NCI-H526 (cell line): Measurements from ENCODE around the gene PAPSS1.
"Not testable (repeated sequence)": the region's sequence is repeated elsewhere in the genome, so short reads cannot be mapped to it uniquely, and the experiment has no call there.

Experiments
- DNase-seq, 2 experiments: peaks; one replicate each; lab custom pipeline; 2025; lab: John Stamatoyannopoulos, UW

Gene PAPSS1

DNA sequence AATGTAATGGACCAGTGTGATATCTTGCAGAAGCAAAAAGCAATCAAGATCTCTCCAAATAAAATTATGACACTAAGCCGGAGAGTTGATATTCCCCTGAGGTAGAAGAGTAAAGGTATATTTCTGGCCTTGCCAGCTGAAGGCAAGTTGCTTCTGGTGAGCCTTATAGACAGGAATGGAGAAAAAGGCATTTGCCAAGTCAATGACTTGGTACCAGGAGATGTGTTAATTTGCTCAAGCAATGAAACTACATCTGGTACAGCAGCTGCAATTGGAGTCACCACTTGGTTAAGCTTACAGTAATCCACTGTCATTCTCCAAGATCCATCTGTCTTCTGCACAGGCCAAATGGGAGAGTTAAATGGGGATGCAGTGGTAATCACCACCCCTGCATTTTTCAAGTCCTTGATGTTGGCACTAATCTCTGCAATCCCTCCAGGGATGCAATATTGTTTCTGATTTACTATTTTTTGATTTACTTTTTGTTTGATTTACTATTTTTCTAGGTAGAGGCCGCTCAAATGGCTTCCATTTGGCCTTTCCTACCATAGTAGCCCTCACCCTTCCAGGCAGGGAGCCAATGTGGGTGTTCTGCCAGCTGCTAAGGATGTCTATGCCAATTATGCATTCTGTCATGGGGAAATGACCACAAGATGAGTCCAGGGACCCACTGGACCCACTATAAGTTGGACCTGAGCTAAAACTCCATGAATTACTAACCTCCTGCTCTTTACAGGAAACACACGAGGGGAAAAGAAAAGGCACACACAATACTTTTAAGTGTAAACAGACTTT lies 6.3 kb upstream of the PAPSS1 start:
- not testable (repeated sequence) for DNase-seq

DNA sequence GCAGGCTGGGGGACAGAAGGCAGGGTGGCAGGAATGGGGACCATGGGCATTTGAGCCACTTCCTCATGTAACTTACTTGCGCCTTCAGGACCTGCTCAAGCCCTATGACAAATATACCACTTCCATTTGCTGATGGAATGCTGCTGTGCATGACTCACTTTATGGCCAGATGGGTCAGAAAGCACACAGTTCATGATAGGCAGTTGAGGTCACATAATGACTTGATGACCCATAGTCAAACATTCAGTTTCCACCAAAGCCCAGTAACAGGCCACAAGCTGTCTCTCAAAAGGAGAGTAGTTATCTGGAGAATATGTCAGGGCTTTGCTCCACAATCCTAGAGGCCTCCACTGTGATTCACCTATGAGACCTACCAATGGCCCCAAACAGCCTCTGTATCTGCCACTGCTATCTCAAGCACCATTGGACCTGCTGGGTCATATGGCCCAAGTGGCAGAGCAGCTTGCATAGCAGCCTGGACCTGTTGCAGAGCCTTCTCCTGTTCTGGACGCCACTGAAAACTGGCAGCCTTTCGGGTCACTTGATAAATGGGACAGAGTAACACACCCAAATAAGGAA lies 5.3 kb upstream of the PAPSS1 start:
- DNase-seq: no peak

DNA sequence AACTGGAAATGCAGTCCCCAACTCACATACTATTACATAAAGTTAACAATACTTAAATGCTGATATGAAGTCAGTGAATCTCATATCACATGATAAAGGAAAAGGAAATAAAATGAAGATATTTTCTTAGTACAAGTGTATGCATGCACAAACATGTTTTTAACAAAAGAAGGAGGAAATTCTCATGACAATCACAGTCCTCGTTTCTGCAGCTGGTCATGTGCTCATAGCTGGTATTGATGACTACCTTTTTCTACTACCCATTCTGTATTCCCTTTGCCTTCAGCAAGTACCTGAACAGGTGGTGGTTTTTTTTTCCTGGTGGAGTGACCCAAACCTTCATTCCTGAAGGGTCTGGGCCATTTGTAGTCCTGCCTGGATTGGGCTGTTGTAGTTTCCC lies 3.3 kb upstream of the PAPSS1 start:
- DNase-seq: not testable (repeated sequence)

DNA sequence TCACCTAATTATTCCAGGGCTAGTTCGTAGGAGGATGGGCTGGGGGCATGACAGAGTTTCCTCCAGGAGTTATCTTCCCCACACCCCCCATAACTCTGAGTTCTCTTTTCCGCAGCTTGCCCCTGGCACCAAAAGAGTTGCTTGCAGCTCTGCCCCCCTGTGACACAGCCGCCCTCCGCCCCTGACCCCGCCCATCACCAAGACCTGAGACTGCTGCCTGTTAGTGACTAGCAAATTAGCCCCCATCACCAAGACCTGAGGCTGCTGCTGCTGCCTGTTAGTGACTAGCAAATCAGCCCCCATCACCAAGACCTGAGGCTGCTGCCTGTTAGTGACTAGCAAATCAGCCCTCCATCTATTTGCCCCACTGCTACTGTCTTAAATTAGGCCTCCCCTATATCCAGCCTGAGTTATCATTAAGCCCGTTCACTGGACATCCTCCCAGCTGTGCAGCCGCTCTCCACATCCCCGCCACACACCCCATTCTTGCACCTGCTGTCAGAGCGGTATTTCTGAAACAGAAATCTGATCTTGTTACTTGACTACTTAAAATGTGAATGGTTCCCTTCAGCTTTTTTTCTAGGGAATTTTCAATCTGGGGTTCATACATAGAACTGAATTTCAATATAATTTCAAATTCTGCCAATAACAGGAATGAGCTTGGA lies 1.5 kb upstream of the PAPSS1 start:
- DNase-seq: peak in 1 of 2 experiments; percentile 39

DNA sequence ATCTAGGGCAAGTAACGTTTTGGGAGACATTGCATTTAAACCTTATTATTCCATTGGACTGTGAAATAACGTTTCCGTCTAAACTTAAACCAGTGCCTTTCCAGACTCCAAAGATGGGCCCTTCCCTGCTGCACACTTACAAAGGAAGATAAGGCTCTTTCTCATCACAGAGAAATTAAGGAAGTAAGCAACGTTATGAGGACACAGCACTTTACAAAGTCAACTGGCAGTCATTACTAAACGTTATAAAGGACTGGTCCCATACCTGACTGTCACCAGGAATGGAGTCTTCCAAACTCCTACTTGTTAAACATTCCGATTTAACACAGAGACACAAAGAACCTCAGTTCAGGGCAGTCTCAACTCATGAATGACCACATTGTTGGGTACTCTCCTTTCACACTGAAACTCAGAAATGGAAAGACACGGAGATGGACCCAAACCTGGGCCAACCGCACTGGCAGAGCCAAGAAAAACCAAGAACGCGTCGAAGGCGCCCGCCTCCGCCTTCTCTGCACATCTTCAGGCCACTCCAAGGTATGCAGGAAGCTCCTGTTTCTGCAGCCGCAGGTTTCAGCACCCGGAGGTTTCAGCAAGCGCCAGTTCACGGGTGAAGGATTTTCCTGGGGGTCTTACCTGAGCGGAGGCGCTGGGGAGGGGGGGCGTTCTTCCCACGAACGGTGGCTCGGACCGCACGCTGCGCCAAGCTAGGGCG lies 670 bp downstream of the PAPSS1 start:
- peak in 1 of 2 experiments; percentile 39 for DNase-seq

DNA sequence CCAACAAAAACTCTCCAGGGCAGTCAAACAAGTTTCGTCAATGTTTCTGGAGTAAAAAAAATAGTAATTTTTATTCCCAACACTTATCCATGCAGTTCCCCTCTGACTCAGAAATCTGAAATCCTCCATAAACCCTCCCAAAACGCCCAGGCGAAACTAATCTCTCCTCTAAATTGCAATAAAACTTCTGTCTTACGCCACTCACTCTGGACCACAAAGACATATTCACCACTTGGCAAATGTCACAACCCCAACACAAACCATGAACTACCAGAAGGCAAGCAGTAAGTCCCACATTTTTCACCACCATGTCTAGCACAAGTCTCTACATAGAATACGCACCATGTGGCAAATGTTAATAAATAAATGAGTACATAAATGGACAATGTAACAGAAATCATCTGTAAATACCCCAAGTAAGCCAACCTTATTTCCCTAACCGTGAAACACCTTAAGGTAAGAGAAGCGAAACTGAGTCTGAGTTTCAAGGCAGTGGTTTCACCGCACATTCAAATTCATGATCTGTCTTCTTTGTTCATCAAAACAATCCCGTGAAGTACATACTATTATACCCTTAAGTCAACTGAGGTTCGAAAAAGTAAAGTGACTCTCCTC lies 1.6 kb downstream of the PAPSS1 start:
- DNase-seq: peak in 1 of 2 experiments; percentile 13

DNA sequence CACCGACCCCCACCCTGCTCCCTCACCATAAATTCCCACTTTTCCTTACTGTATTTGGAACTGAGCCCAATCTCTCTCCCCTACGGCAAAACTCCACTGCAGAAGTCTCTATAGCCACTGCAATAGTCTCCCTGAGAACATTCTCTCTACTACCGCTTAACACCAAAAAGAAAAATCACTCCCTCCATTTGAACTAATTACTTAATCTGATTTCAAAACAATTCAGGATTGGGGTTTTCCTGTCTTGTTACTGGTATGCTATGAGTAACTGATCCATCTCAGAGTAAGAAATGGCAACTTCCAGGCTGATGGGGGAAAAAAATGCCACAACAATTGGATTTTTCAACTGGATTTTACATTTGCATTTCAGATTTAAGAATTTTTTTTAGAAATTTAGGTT lies 5.8 kb downstream of the PAPSS1 start:
- no peak for DNase-seq

DNA sequence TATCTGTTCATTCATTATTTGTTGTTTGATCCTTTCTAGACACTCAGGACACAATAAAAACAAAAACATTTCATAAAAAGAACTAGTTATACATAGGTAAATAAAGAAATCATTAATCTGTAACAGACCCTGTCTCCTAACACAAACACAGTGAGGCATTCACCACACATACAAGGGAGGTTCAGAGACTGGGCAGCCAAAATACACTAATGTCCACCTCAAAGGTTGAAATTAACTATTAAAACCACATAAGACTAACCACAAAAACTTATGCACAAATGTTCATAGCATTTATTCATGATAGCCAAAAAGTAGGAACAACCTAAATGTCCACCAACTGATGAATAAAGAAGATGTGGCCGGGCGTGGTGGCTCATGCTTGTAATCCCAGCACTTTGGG lies 7.8 kb downstream of the PAPSS1 start:
- no peak for DNase-seq

DNA sequence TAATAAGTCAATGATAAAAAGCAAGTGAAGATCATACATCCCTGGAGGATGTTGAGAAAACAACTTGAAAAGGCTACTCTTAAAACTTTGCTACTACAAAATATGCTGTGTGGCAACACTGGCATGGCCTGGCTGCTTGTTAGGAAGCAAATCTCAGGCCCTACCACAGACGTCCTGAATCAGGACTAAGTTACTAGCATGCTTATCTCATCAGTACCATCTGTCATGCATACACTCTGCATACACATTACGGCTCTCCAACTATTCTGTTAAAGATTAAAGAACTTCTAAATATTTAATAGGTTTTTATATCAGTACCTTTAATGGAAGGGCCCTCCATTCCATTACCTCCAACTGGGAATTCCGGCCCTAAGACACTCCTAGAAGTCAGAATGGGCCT lies 8.2 kb downstream of the PAPSS1 start:
- peak in 1 of 2 experiments; percentile 12 for DNase-seq

DNA sequence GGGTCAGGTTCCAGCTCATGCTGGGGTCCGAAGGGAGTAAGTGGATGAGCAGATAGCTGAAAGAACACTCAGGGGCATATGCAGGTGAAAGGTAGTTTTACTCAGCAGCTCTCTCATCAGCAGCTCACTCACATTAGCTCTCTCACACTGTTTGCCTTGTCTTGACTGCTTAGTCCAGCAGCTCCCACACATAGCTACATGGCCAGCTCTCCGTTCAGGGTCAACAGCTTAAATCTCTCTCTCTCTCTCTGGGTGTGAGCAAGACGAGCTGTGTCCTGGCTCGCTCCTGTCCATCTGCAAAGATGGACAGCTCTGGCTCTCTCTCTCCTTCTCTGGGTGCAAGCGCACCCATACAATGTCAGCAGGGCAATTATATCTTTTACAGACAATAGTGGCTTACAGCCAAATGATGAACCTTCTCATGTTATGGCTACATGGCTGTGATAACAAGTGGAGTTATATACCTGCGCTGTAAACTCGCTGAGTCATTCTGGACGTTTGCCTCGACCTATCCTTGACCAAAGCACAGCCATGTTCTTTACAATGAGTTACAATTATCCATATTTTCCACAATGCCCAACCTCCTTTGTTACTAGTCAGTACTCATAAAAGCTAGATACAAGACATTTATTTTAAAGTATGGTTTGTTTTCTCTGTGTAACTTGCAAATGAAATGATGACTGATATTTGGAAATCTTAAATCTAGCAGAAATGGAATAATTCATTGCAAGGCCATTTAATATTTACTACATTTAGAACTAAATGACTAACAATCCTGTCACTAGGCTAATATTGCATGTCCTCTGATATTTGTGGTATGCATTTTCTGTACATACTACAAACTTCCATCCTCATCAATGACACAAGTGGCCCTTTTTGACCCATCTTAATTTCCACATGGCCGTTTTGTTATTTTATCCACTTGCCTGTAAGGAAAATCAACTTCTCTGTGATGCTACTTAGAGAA lies 9.3 kb downstream of the PAPSS1 start:
- DNase-seq: no peak

DNA sequence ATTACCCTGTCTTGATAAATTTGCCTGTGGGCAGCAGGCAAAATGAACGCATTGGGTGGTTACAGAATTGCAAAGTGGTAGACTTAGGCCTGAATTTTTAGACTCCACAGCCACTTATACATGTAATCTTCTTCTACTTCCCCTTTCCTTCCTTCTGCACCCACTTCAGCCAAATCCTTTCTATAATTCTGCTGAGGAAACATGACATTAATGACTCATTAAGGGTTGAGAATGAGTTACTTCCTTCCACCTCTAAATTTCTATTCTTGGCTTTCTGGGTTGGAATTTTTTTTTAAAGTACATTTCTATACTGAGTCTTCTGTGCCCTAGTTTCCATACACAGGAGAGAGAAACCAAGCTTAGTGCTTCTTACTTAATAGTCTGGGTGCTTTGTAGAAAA lies 10.1 kb downstream of the PAPSS1 start:
- DNase-seq: no peak

DNA sequence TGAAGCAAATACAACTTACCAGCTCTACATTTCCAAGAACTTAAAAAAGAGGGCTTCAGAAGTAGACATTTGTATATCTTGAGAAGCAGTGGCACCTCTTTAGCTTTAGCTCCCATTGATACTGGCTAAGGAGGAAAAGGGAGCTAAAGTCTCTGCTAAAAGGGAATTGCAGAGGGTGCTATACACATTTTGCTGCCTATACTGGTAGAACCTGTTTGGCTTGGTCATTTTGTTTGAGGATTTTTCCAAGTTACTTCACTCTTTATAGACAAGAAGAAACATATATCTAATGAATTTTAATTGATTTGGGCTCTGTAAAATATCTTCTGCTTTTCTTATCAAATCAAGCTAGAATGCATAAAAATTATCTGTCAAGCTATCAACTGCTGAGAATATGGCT lies 11.8 kb downstream of the PAPSS1 start:
- DNase-seq: no peak

DNA sequence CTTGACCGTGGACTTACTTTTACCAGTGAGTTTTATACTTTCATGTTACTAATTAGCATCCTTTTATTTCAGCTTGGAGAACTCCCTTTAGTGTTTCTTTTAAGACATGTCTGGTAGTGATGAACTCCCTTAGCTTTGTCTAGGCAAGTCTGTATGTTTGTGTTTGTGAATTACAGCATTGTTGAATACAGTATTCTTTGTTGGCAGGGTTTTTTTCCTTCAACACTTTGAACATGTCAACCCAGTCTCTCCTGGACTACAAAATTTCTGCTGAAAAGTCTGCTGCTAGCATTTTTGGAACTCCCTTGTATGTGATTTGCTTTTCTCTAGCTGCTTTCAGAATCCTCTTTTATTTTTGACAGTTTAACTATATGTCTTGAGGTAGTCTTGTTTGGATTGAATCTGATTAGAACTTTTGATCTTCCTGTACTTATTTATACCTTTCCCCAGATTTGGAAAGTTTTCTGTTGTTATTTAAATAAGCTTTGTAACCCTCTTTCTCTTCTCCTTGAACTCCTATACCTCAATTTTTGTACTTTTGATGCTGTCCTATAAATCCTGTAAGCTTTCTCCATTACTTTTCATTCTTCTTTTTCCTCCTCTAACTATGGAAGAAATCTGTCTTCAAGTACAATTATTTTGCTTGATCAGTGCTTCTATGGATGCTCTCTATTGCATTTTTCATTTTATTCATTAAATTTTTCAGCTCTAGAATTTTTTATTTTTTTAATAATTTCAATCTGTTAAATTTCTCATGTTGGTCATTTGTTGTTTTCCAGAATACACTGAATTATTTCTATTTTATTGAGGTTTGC lies 14.1 kb downstream of the PAPSS1 start:
- no peak for DNase-seq

DNA sequence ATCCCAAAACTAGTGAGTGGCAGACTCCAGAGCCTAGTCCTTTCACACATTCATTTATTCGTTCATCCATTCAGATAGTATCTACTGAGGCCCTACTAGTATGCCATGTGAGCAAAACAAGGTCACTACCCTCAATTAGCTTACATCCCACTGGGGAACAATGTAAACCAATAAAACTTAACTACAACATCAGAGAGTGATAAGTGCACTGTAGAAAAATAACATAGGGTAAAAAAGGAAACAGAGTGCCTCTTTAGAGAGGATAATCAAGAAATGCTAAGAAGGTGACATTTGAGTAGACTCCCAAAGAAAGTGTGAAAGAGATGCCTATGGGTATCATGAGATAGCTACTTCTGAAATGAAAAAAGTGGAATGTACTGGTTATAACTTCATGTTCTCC lies 18.5 kb downstream of the PAPSS1 start:
- DNase-seq: no peak

DNA sequence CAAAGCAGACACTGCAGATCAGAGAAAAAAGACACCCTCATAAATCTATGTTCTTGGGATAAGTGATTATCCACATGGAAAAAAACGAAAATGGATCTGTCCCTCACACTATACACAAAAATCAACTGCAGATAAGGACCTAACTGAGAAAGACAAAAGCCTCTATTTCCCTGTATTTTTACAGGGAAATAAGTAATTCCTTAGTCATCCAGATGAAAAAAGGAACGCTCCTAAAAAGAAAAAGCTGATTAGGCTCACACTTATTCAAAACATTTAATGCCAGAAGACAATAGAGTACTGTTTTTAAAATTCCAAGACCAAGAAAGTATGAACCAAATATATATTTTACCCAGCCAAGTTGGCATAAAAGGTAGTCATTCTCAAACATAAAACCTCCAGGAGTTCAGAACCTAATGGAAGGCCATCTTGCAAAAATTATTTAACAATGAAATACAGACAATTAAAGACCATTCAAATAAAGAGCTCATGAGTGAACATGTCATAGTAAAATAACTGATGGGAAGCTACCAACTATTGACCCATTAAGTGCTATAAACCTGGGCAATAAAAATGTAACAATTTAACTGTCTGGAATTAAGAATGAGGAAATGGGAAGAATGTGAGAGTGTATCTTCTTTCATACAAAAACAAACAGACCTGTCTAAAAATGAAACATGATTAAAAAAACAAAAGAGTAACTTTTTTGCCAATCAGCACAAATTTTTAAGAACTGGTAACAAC lies 20.4 kb downstream of the PAPSS1 start:
- DNase-seq: no peak

DNA sequence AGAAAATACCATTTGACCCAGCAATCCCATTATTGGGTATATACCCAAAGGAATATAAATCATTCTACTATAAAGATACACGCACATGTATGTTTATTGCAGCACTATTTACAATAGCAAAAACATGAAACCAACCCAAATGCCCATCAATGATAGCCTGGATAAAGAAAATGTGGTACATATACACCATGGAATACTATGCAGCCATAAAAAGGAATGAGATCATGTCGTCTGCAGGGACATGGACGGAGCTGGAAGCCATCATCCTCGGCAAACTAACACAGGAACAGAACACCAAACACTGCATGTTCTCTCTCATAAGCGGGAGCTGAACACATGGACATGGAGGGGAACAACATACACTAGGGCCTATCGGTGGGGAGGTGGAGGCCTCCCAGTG lies 23.8 kb downstream of the PAPSS1 start:
- DNase-seq: not testable (repeated sequence)

DNA sequence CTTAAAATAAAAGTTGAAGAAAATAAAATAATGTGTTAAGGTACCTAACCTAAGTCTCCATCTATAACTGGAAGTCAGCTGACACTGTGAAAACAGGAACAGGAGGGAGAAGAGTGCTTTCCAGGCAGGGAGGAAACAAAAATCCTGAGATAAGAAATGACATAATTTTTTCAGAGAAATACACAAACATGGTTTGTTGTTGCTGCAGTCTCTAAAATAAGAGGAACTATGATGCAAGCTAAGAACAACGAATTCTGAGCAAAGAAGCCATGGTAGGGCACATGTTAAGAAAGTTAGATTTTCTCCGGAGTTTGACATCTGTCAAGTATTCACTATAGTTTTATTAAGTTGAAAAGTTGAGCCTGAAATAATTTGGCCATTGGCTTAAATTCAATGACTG lies 26.9 kb downstream of the PAPSS1 start:
- DNase-seq: no peak

DNA sequence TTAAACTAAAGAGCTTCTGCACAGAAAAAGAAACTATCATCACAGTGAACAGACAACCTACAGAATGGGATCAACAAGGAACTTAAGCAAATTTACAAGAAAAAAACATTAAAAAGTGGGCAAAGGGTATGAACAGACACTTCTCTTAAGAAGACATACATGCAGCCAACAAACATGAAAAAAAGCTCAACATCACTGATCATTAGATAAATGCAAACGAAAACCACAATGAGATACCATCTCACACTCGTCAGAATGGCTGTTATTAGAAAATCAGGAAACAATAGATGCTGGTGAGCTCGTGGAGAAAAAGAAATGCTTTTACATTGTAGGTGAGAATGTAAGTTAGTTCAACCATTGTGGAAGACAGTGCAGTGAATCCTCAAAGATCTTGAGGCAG lies 27.8 kb downstream of the PAPSS1 start:
- DNase-seq: no peak

DNA sequence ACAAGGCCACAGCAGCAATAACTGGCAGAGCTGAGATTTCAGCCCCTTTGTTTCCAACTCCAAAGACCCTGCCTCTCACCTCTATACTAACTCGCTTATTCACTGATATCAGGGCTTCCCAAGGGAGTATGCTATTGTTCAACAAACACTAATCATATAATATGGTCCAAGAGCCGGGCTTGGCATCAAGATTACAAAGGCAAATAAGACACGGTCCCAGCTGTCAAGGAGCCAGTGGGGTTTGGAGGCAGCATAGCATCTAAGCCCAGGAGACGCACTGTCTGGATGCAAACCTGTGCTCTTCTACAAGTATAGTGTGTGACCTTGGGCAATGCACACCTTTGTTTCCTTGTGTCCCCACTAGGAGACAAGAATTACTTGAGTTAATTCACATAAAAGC lies 28.7 kb downstream of the PAPSS1 start:
- no peak for DNase-seq
